Measurements from ENCODE around the gene VSTM5.
"Not testable (repeated sequence)": the region's sequence is repeated elsewhere in the genome, so short reads cannot be mapped to it uniquely, and the experiment has no call there.

The VSTM5 gene

GRCh38 chr11:93871526-93871925, 21.1 kb upstream of the VSTM5 start:
- no peak for DNase-seq
- H3K4me3 ChIP-seq (ENCODE audit: low read depth, low read length), result no peak overlapping the region
- no peaks in the 10 kb centered on the region for H3K36me3 ChIP-seq
- H3K9me3 ChIP-seq, result no peaks in the 10 kb centered on the region
- H3K27me3 ChIP-seq, result no peaks in the 10 kb centered on the region
- no peaks in the 10 kb centered on the region for H3K4me1 ChIP-seq
- TF ChIP-seq CTCF (IDR thresholded peaks at IDR 0.05; ENCODE audit: low read depth, low read length), result no peak

GRCh38 chr11:93870616-93871015, 20.2 kb upstream of the VSTM5 start:
- DNase-seq, result no peak
- Histone ChIP-seq H3K27me3 (no peaks in the 10 kb centered on the region), H3K36me3 (no peaks in the 10 kb centered on the region), H3K4me1 (no peaks in the 10 kb centered on the region), H3K9me3 (no peaks in the 10 kb centered on the region), H3K4me3 (ENCODE audit: low read depth, low read length) (no peak overlapping the region)
- TF ChIP-seq CTCF (IDR thresholded peaks at IDR 0.05; ENCODE audit: low read depth, low read length), result no peak

GRCh38 chr11:93869830-93870229, 19.4 kb upstream of the VSTM5 start:
- no peaks in the 10 kb centered on the region for H3K9me3 ChIP-seq
- no peak for DNase-seq
- no peaks in the 10 kb centered on the region for H3K27me3 ChIP-seq
- H3K36me3 ChIP-seq, result no peaks in the 10 kb centered on the region
- no peaks in the 10 kb centered on the region for H3K4me1 ChIP-seq
- TF ChIP-seq CTCF (IDR thresholded peaks at IDR 0.05; ENCODE audit: low read depth, low read length), result no peak
- no peak overlapping the region for H3K4me3 ChIP-seq (ENCODE audit: low read depth, low read length)

GRCh38 chr11:93868404-93868803, 18.0 kb upstream of the VSTM5 start:
- H3K9me3 ChIP-seq; H3K27me3 ChIP-seq; H3K4me3 ChIP-seq (ENCODE audit: low read depth, low read length); H3K36me3 ChIP-seq; DNase-seq; H3K4me1 ChIP-seq: not testable (repeated sequence)
- peak; percentile 57 for TF ChIP-seq CTCF (IDR thresholded peaks at IDR 0.05; ENCODE audit: low read depth, low read length)

GRCh38 chr11:93861808-93862207, 11.4 kb upstream of the VSTM5 start:
- Histone ChIP-seq H3K27me3 (no peaks in the 10 kb centered on the region), H3K9me3 (no peaks in the 10 kb centered on the region), H3K4me3 (ENCODE audit: low read depth, low read length) (no peak overlapping the region), H3K4me1 (peaks cover 11% of the 10 kb centered on the region), H3K36me3 (no peaks in the 10 kb centered on the region)
- no peak for TF ChIP-seq CTCF (IDR thresholded peaks at IDR 0.05; ENCODE audit: low read depth, low read length)
- peak; percentile 31 for DNase-seq

- TF ChIP-seq CTCF (IDR thresholded peaks at IDR 0.05; ENCODE audit: low read depth, low read length), result no peak
- Histone ChIP-seq H3K4me1 (peaks cover 11% of the 10 kb centered on the region), H3K4me3 (ENCODE audit: low read depth, low read length) (no peak overlapping the region)
These were observed 7.8 kb upstream of the VSTM5 start for GRCh38 chr11:93858121-93858775.

More at GRCh38 chr11:93858121-93858775, 7.8 kb upstream of the VSTM5 start:
- DNase-seq, result no peak
- H3K9me3 ChIP-seq, result no peaks in the 10 kb centered on the region
- no peaks in the 10 kb centered on the region for H3K27me3 ChIP-seq
- no peaks in the 10 kb centered on the region for H3K36me3 ChIP-seq

Measured in BE2C (cell line).